Activated naive CD8-positive, alpha-beta T cell treated with anti-CD3 and anti-CD28 coated beads, Interleukin-2, amount 10 ng/mL, durations not matched to agents 7 days and 5 days (primary cell): ENCODE results near the gene CCL22. TPM values are rescaled to one million over a fixed set of nuclear protein-coding genes. Genes with fewer than 3 reads are reported as not detected.
"Not testable (repeated sequence)": the region's sequence is repeated elsewhere in the genome, so short reads cannot be mapped to it uniquely, and the experiment has no call there.

Source experiments
- ATAC-seq: fragments of 150-1000 bp; cut with Tn5 transposase; one replicate; pipeline ENCODE4 v1.10.0; 2021; ENCODE audit warnings: low read depth, moderate library complexity
- POLR2A ChIA-PET: fragments of 350-600 bp; sonication (Branson Sonifier 250); formaldehyde crosslinking; loops from one replicate; lab custom pipeline; 2021; ENCODE audit warnings: antibody characterized with exemption; lab: Charles Lee
- DNase-seq: peaks from one replicate; pipeline ENCODE4 v3.0.0; 2021
- H3K27ac Mint-ChIP-seq: one replicate; pipeline ENCODE4 v1.8.0; 2022; ENCODE audit warnings: mild to moderate bottlenecking, mixed read lengths
- H3K27me3 Mint-ChIP-seq: one replicate; pipeline ENCODE4 v1.8.0; 2022; ENCODE audit warnings: mild to moderate bottlenecking, moderate library complexity, mixed read lengths
- H3K36me3 Mint-ChIP-seq: one replicate; pipeline ENCODE4 v1.8.0; 2021; ENCODE audit warnings: mild to moderate bottlenecking, mixed read lengths
- H3K4me1 Mint-ChIP-seq: one replicate; pipeline ENCODE4 v1.8.0; 2021; ENCODE audit warnings: mixed read lengths
- H3K4me3 Mint-ChIP-seq: one replicate; pipeline ENCODE4 v1.8.0; 2022; ENCODE audit warnings: mild to moderate bottlenecking, moderate library complexity, mixed read lengths
- H3K9me3 Mint-ChIP-seq: one replicate; pipeline ENCODE4 v1.8.0; 2021; ENCODE audit warnings: mixed read lengths
- total RNA-seq, 2 experiments: library from RNA; stranded (reverse); gene quantifications; one replicate each; pipeline ENCODE4 v1.2.3, GENCODE V29; 2021

CCL22 gene
- total RNA-seq, 2 experiments from 2014 or later = 0.17 to 0.33 TPM

GRCh38 chr16:57386381-57386951, 27.9 kb downstream of the CCL22 start:
- peaks cover 5% of the 10 kb centered on the region for H3K4me1 Mint-ChIP-seq
- POLR2A ChIA-PET = interaction anchor here (0.7 kb wide), 1 partner anchor 168 kb away, joined by 3 read pairs; no protein-coding TSS in a partner anchor
- H3K27ac Mint-ChIP-seq = peak overlapping the region; percentile 17
- no peak overlapping the region for H3K4me3 Mint-ChIP-seq
- no peaks in the 10 kb centered on the region for H3K36me3 Mint-ChIP-seq
- peaks cover 6% of the 10 kb centered on the region for H3K27me3 Mint-ChIP-seq
- no peak for ATAC-seq
- peaks cover 1% of the 10 kb centered on the region for H3K9me3 Mint-ChIP-seq
- DNase-seq = no peak

GRCh38 chr16:57387598-57388354, 29.2 kb downstream of the CCL22 start:
- DNase-seq (no peak), ATAC-seq (no peak)
- Mint-ChIP-seq H3K9me3 (peaks cover 1% of the 10 kb centered on the region), H3K27ac (no peak overlapping the region), H3K4me3 (no peak overlapping the region), H3K36me3 (no peaks in the 10 kb centered on the region), H3K4me1 (peaks cover 5% of the 10 kb centered on the region), H3K27me3 (peaks cover 12% of the 10 kb centered on the region)
- POLR2A ChIA-PET = no interaction called here

GRCh38 chr16:57388359-57389086, 29.9 kb downstream of the CCL22 start:
- Mint-ChIP-seq H3K4me3 (no peak overlapping the region), H3K27me3 (peaks cover 12% of the 10 kb centered on the region), H3K27ac (no peak overlapping the region), H3K4me1 (peaks cover 5% of the 10 kb centered on the region), H3K36me3 (no peaks in the 10 kb centered on the region), H3K9me3 (peaks cover 1% of the 10 kb centered on the region)
- DNase-seq = no peak
- POLR2A ChIA-PET = no interaction called here
- no peak for ATAC-seq

GRCh38 chr16:57389087-57389468, 30.5 kb downstream of the CCL22 start:
- H3K27me3 Mint-ChIP-seq = peaks cover 12% of the 10 kb centered on the region
- H3K4me3 Mint-ChIP-seq = no peak overlapping the region
- POLR2A ChIA-PET = no interaction called here
- H3K27ac Mint-ChIP-seq = no peak overlapping the region
- H3K36me3 Mint-ChIP-seq = no peaks in the 10 kb centered on the region
- DNase-seq = no peak
- no peak for ATAC-seq
- peaks cover 1% of the 10 kb centered on the region for H3K9me3 Mint-ChIP-seq
- H3K4me1 Mint-ChIP-seq = peaks cover 5% of the 10 kb centered on the region

- POLR2A ChIA-PET = no interaction called here
- peaks cover 2% of the 10 kb centered on the region for H3K4me1 Mint-ChIP-seq
- no peak overlapping the region for H3K4me3 Mint-ChIP-seq
- H3K36me3 Mint-ChIP-seq = no peaks in the 10 kb centered on the region
- peaks cover 1% of the 10 kb centered on the region for H3K9me3 Mint-ChIP-seq
- ATAC-seq = no peak
- no peak for DNase-seq
- H3K27me3 Mint-ChIP-seq = peaks cover 12% of the 10 kb centered on the region
- no peak overlapping the region for H3K27ac Mint-ChIP-seq
Observed at GRCh38 chr16:57390636-57391295, 32.2 kb downstream of the CCL22 start.

GRCh38 chr16:57391300-57391699, 32.7 kb downstream of the CCL22 start:
- H3K27me3 Mint-ChIP-seq = peaks cover 12% of the 10 kb centered on the region
- H3K9me3 Mint-ChIP-seq = peaks cover 1% of the 10 kb centered on the region
- no peak overlapping the region for H3K27ac Mint-ChIP-seq
- no peaks in the 10 kb centered on the region for H3K36me3 Mint-ChIP-seq
- peaks cover 2% of the 10 kb centered on the region for H3K4me1 Mint-ChIP-seq
- no peak overlapping the region for H3K4me3 Mint-ChIP-seq
- ATAC-seq (no peak), DNase-seq (no peak)
- POLR2A ChIA-PET = interaction anchor here (0.6 kb wide), 1 partner anchor 11 kb away, joined by 6 read pairs; no protein-coding TSS in a partner anchor

- ATAC-seq (no peak), DNase-seq (no peak)
- POLR2A ChIA-PET = interaction anchor here (0.6 kb wide), 3 partner anchors 11 to 55 kb away, joined by 3 to 6 read pairs (median 3); no protein-coding TSS in a partner anchor
- Mint-ChIP-seq H3K27me3 (peaks cover 13% of the 10 kb centered on the region), H3K4me1 (no peaks in the 10 kb centered on the region), H3K4me3 (no peak overlapping the region), H3K27ac (no peak overlapping the region), H3K36me3 (no peaks in the 10 kb centered on the region), H3K9me3 (peaks cover 1% of the 10 kb centered on the region)
Observed at GRCh38 chr16:57391708-57392107, 33.1 kb downstream of the CCL22 start.

GRCh38 chr16:57392694-57393093, 34.1 kb downstream of the CCL22 start:
- H3K36me3 Mint-ChIP-seq = no peaks in the 10 kb centered on the region
- no peak overlapping the region for H3K4me3 Mint-ChIP-seq
- no peak for DNase-seq
- peaks cover 1% of the 10 kb centered on the region for H3K9me3 Mint-ChIP-seq
- H3K27ac Mint-ChIP-seq = no peak overlapping the region
- H3K4me1 Mint-ChIP-seq = no peaks in the 10 kb centered on the region
- POLR2A ChIA-PET = no interaction called here
- peaks cover 12% of the 10 kb centered on the region for H3K27me3 Mint-ChIP-seq
- no peak for ATAC-seq

- POLR2A ChIA-PET = no interaction called here
- ATAC-seq = no peak
- DNase-seq = no peak
- Mint-ChIP-seq H3K36me3 (no peaks in the 10 kb centered on the region), H3K9me3 (no peaks in the 10 kb centered on the region), H3K27me3 (peaks cover 12% of the 10 kb centered on the region), H3K4me1 (no peaks in the 10 kb centered on the region), H3K4me3 (no peak overlapping the region), H3K27ac (no peak overlapping the region)
Observed at GRCh38 chr16:57394444-57394843, 35.9 kb downstream of the CCL22 start.

- POLR2A ChIA-PET = no interaction called here
- Mint-ChIP-seq H3K27ac (no peak overlapping the region), H3K4me3 (no peak overlapping the region), H3K9me3 (no peaks in the 10 kb centered on the region), H3K36me3 (no peaks in the 10 kb centered on the region), H3K4me1 (no peaks in the 10 kb centered on the region), H3K27me3 (peaks cover 11% of the 10 kb centered on the region)
- DNase-seq (no peak), ATAC-seq (no peak)
Observed at GRCh38 chr16:57395026-57395425, 36.4 kb downstream of the CCL22 start.

GRCh38 chr16:57396786-57397185, 38.2 kb downstream of the CCL22 start:
- no peak overlapping the region for H3K27ac Mint-ChIP-seq
- no peak overlapping the region for H3K4me3 Mint-ChIP-seq
- H3K27me3 Mint-ChIP-seq = peaks cover 8% of the 10 kb centered on the region
- DNase-seq (no peak), ATAC-seq (no peak)
- H3K36me3 Mint-ChIP-seq = no peaks in the 10 kb centered on the region
- no peaks in the 10 kb centered on the region for H3K9me3 Mint-ChIP-seq
- H3K4me1 Mint-ChIP-seq = no peaks in the 10 kb centered on the region
- POLR2A ChIA-PET = no interaction called here

- DNase-seq, H3K4me3 Mint-ChIP-seq, ATAC-seq, H3K4me1 Mint-ChIP-seq, H3K27ac Mint-ChIP-seq, H3K36me3 Mint-ChIP-seq, H3K9me3 Mint-ChIP-seq, POLR2A ChIA-PET, H3K27me3 Mint-ChIP-seq: not testable (repeated sequence)
Observed at GRCh38 chr16:57397493-57397892, 38.9 kb downstream of the CCL22 start.

- Mint-ChIP-seq H3K4me3 (no peak overlapping the region), H3K27me3 (peaks cover 1% of the 10 kb centered on the region), H3K36me3 (no peaks in the 10 kb centered on the region), H3K4me1 (no peaks in the 10 kb centered on the region), H3K27ac (no peak overlapping the region), H3K9me3 (no peaks in the 10 kb centered on the region)
- DNase-seq = no peak
- peak; percentile 25 for ATAC-seq
- POLR2A ChIA-PET = no interaction called here
Observed at GRCh38 chr16:57401943-57402640, 43.5 kb downstream of the CCL22 start.
